HG02763 (cell line): ENCODE measurements around the gene ZNF528.

Experiments used
- ATAC-seq: cut with Tn5 transposase; IDR thresholded peaks from one replicate; pipeline ENCODE4 v1.9.1; 2021; ENCODE audit warnings: mild to moderate bottlenecking, moderate library complexity; ENCODE audit not compliant: unreplicated experiment

Gene ZNF528

GRCh38 chr19:52397310-52398080 lies at the start of gene ZNF528:
Gene ZNF528, plus strand, starts transcription at chr19:52397849. Its CDS starts 4,165 bp downstream, at chr19:52402014.
- ATAC-seq: peak; percentile 64

- no peak for ATAC-seq
These were observed 46.1 kb upstream of the ZNF528 start for GRCh38 chr19:52351512-52351911.

- ATAC-seq: no peak
These were observed 31.2 kb upstream of the ZNF528 start for GRCh38 chr19:52366414-52366824.

- ATAC-seq: no peak
These were observed 27.9 kb upstream of the ZNF528 start, which contains the start of gene ZNF880 for GRCh38 chr19:52369559-52370340. Gene ZNF880, plus strand, starts transcription at chr19:52369923. Its CDS starts 43 bp downstream, at chr19:52369966.

- ATAC-seq: no peak
These were observed 27.3 kb upstream of the ZNF528 start for GRCh38 chr19:52370341-52370710.

- no peak for ATAC-seq
These were observed 6.5 kb upstream of the ZNF528 start for GRCh38 chr19:52391135-52391534.

- no peak for ATAC-seq
These were observed 412 bp downstream of the ZNF528 start for GRCh38 chr19:52398081-52398441.

- ATAC-seq: no peak
These were observed 12.6 kb downstream of the ZNF528 start for GRCh38 chr19:52410276-52410675.

GRCh38 chr19:52415711-52416110 lies 18.1 kb downstream of the ZNF528 start:
- no peak for ATAC-seq

GRCh38 chr19:52428937-52429336 lies 31.3 kb downstream of the ZNF528 start, which contains the start of gene ZNF534:
Gene ZNF534, plus strand, starts transcription at chr19:52429148. Its CDS starts 2,327 bp downstream, at chr19:52431475.
- ATAC-seq: no peak

GRCh38 chr19:52442179-52442578 lies 44.5 kb downstream of the ZNF528 start:
- ATAC-seq: no peak

GRCh38 chr19:52444506-52444905 lies 46.9 kb downstream of the ZNF528 start:
- ATAC-seq: no peak

- ATAC-seq: no peak
These were observed 53.6 kb downstream of the ZNF528 start for GRCh38 chr19:52451241-52451640.

- no peak for ATAC-seq
These were observed 55.9 kb downstream of the ZNF528 start, which contains the start of gene ZNF578 for GRCh38 chr19:52453324-52454094. Gene ZNF578, plus strand, starts transcription at chr19:52453553. Its CDS starts 48,293 bp downstream, at chr19:52501846.

- ATAC-seq: no peak
These were observed 67.3 kb downstream of the ZNF528 start for GRCh38 chr19:52464798-52465470.
